ENCODE measurements around the gene USP51.
"Not testable (repeated sequence)": the region's sequence is repeated elsewhere in the genome, so short reads cannot be mapped to it uniquely, and the experiment has no call there.

USP51 gene

GRCh38 chrX:55484948-55485347 is 4.7 kb downstream of the USP51 start:
- Histone ChIP-seq H3K9ac (ENCODE audit: low read length) (no peak overlapping the region), H2BK15ac (ENCODE audit: low read depth, poor library complexity, severe bottlenecking) (no peak overlapping the region), H3K18ac (ENCODE audit: low read depth in 1 of 2, low read length in 2 of 2) (no peak overlapping the region), H2AFZ (ENCODE audit: low read depth, low read length) (no peak overlapping the region), H3K27me3 (ENCODE audit: control insufficient read depth in 1 of 2, insufficient read depth in 1 of 2, low read length in 2 of 2) (peaks cover 0 to 11% of the 10 kb centered on the region in 2 experiments), H3K14ac (ENCODE audit: low read length in 2 of 2) (no peak overlapping the region), H3K4ac (ENCODE audit: low read depth in 1 of 2, low read length in 2 of 2) (no peak overlapping the region), H4K91ac (ENCODE audit: low read length) (no peak overlapping the region), H3K27ac (ENCODE audit: low read length, poor library complexity, severe bottlenecking) (no peak overlapping the region), H3K79me1 (replicated peaks; ENCODE audit: low read length, poor library complexity, severe bottlenecking) (no peaks in the 10 kb centered on the region), H3K4me3 (ENCODE audit: insufficient read depth in 1 of 2, low read depth in 1 of 2, low read length in 2 of 2) (no peak overlapping the region), H2BK12ac (ENCODE audit: low read length in 2 of 2) (no peak overlapping the region), H3K23ac (ENCODE audit: low read length in 2 of 2) (no peak overlapping the region), H4K8ac (ENCODE audit: low read length) (no peak overlapping the region), H3K36me3 (ENCODE audit: control insufficient read depth in 1 of 2, insufficient read depth in 2 of 2, low read depth in 1 of 2, low read length in 2 of 2) (no peaks in the 10 kb centered on the region), H3K9me3 (ENCODE audit: control insufficient read depth, low read length) (no peaks in the 10 kb centered on the region), H2BK5ac (ENCODE audit: low read depth, low read length, poor library complexity, severe bottlenecking) (no peak overlapping the region), H3K4me2 (ENCODE audit: low read length, poor library complexity, severe bottlenecking) (no peak overlapping the region), H3K4me1 (ENCODE audit: control insufficient read depth, insufficient read depth, low read depth, low read length) (no peaks in the 10 kb centered on the region), H2BK120ac (ENCODE audit: low read depth, low read length) (no peak overlapping the region), H2AK5ac (ENCODE audit: low read length, severe bottlenecking) (no peak overlapping the region)
- no peak for DNase-seq

GRCh38 chrX:55480390-55481062 is 9.1 kb downstream of the USP51 start:
- DNase-seq = no peak
- Histone ChIP-seq H4K91ac (ENCODE audit: low read length) (no peak overlapping the region), H3K9me3 (ENCODE audit: control insufficient read depth, low read length) (no peaks in the 10 kb centered on the region), H2BK120ac (ENCODE audit: low read depth, low read length) (no peak overlapping the region), H2AFZ (ENCODE audit: low read depth, low read length) (no peak overlapping the region), H3K4me1 (ENCODE audit: control insufficient read depth, insufficient read depth, low read depth, low read length) (no peaks in the 10 kb centered on the region), H3K36me3 (ENCODE audit: control insufficient read depth in 1 of 2, insufficient read depth in 2 of 2, low read depth in 1 of 2, low read length in 2 of 2) (no peaks in the 10 kb centered on the region), H3K27ac (ENCODE audit: low read length, poor library complexity, severe bottlenecking) (no peak overlapping the region), H3K4me2 (ENCODE audit: low read length, poor library complexity, severe bottlenecking) (no peak overlapping the region), H3K18ac (ENCODE audit: low read depth in 1 of 2, low read length in 2 of 2) (no peak overlapping the region), H3K27me3 (ENCODE audit: control insufficient read depth in 1 of 2, insufficient read depth in 1 of 2, low read length in 2 of 2) (peaks cover 0 to 7% of the 10 kb centered on the region in 2 experiments), H2BK12ac (ENCODE audit: low read length in 2 of 2) (no peak overlapping the region), H3K9ac (ENCODE audit: low read length) (no peak overlapping the region), H4K8ac (ENCODE audit: low read length) (no peak overlapping the region), H3K4me3 (ENCODE audit: insufficient read depth in 1 of 2, low read depth in 1 of 2, low read length in 2 of 2) (no peak overlapping the region), H3K79me1 (replicated peaks; ENCODE audit: low read length, poor library complexity, severe bottlenecking) (no peaks in the 10 kb centered on the region), H3K4ac (ENCODE audit: low read depth in 1 of 2, low read length in 2 of 2) (no peak overlapping the region), H3K23ac (ENCODE audit: low read length in 2 of 2) (no peak overlapping the region), H2BK15ac (ENCODE audit: low read depth, poor library complexity, severe bottlenecking) (no peak overlapping the region), H2BK5ac (ENCODE audit: low read depth, low read length, poor library complexity, severe bottlenecking) (no peak overlapping the region), H2AK5ac (ENCODE audit: low read length, severe bottlenecking) (no peak overlapping the region), H3K14ac (ENCODE audit: low read length in 2 of 2) (no peak overlapping the region)
- 20% methylated on average over 2 of the region's 3 CpGs for WGBS

GRCh38 chrX:55479956-55480355 is 9.7 kb downstream of the USP51 start:
- not testable (repeated sequence) for H3K4me1 ChIP-seq (ENCODE audit: control insufficient read depth, insufficient read depth, low read depth, low read length); H2BK120ac ChIP-seq (ENCODE audit: low read depth, low read length); H4K8ac ChIP-seq (ENCODE audit: low read length); H3K9me3 ChIP-seq (ENCODE audit: control insufficient read depth, low read length); H3K4ac ChIP-seq (ENCODE audit: low read depth in 1 of 2, low read length in 2 of 2); H2AK5ac ChIP-seq (ENCODE audit: low read length, severe bottlenecking); H2AFZ ChIP-seq (ENCODE audit: low read depth, low read length); H3K79me1 ChIP-seq (replicated peaks; ENCODE audit: low read length, poor library complexity, severe bottlenecking); H2BK5ac ChIP-seq (ENCODE audit: low read depth, low read length, poor library complexity, severe bottlenecking); H3K14ac ChIP-seq (ENCODE audit: low read length in 2 of 2); H3K23ac ChIP-seq (ENCODE audit: low read length in 2 of 2); H2BK12ac ChIP-seq (ENCODE audit: low read length in 2 of 2); H3K27me3 ChIP-seq (ENCODE audit: control insufficient read depth in 1 of 2, insufficient read depth in 1 of 2, low read length in 2 of 2); H3K36me3 ChIP-seq (ENCODE audit: control insufficient read depth in 1 of 2, insufficient read depth in 2 of 2, low read depth in 1 of 2, low read length in 2 of 2); H3K4me3 ChIP-seq (ENCODE audit: insufficient read depth in 1 of 2, low read depth in 1 of 2, low read length in 2 of 2); H3K4me2 ChIP-seq (ENCODE audit: low read length, poor library complexity, severe bottlenecking); H3K9ac ChIP-seq (ENCODE audit: low read length); H3K18ac ChIP-seq (ENCODE audit: low read depth in 1 of 2, low read length in 2 of 2); DNase-seq; H3K27ac ChIP-seq (ENCODE audit: low read length, poor library complexity, severe bottlenecking); H4K91ac ChIP-seq (ENCODE audit: low read length); H2BK15ac ChIP-seq (ENCODE audit: low read depth, poor library complexity, severe bottlenecking)
- WGBS = 75% methylated on average over 3 of the region's 8 CpGs

GRCh38 chrX:55465791-55466190 is 23.9 kb downstream of the USP51 start:
- H3K23ac ChIP-seq (ENCODE audit: low read length in 2 of 2); H2BK5ac ChIP-seq (ENCODE audit: low read depth, low read length, poor library complexity, severe bottlenecking); H4K91ac ChIP-seq (ENCODE audit: low read length); H2BK120ac ChIP-seq (ENCODE audit: low read depth, low read length); H3K4ac ChIP-seq (ENCODE audit: low read depth in 1 of 2, low read length in 2 of 2); H4K8ac ChIP-seq (ENCODE audit: low read length); H2AFZ ChIP-seq (ENCODE audit: low read depth, low read length); DNase-seq; H3K4me3 ChIP-seq (ENCODE audit: insufficient read depth in 1 of 2, low read depth in 1 of 2, low read length in 2 of 2); H3K79me1 ChIP-seq (replicated peaks; ENCODE audit: low read length, poor library complexity, severe bottlenecking); H2BK12ac ChIP-seq (ENCODE audit: low read length in 2 of 2); H2AK5ac ChIP-seq (ENCODE audit: low read length, severe bottlenecking); H3K18ac ChIP-seq (ENCODE audit: low read depth in 1 of 2, low read length in 2 of 2); H3K36me3 ChIP-seq (ENCODE audit: control insufficient read depth in 1 of 2, insufficient read depth in 2 of 2, low read depth in 1 of 2, low read length in 2 of 2); H3K14ac ChIP-seq (ENCODE audit: low read length in 2 of 2); H3K9ac ChIP-seq (ENCODE audit: low read length); H3K4me2 ChIP-seq (ENCODE audit: low read length, poor library complexity, severe bottlenecking); H3K27ac ChIP-seq (ENCODE audit: low read length, poor library complexity, severe bottlenecking); H3K4me1 ChIP-seq (ENCODE audit: control insufficient read depth, insufficient read depth, low read depth, low read length); H3K9me3 ChIP-seq (ENCODE audit: control insufficient read depth, low read length); H3K27me3 ChIP-seq (ENCODE audit: control insufficient read depth in 1 of 2, insufficient read depth in 1 of 2, low read length in 2 of 2); H2BK15ac ChIP-seq (ENCODE audit: low read depth, poor library complexity, severe bottlenecking): not testable (repeated sequence)
- WGBS = no CpG with 5 or more reads among the region's 5 CpGs
